Astrocyte of the cerebellum (primary cell): ENCODE data around the gene ROBO3.

Source experiments
- DNase-seq: peaks from one replicate; pipeline ENCODE4 v3.0.0-alpha.2; 2011; ENCODE audit warnings: low read depth
- H3K4me3 ChIP-seq: 2 replicates; pipeline ENCODE4 v1.5.1; 2011; ENCODE audit warnings: mild to moderate bottlenecking, low read depth, low read length, moderate library complexity
- in situ Hi-C: cut with HindIII; loops from 2 replicates; pipeline ENCODE4 v1.10.0; 2017; ENCODE audit warnings: low sequenced_read_pairs
- TF ChIP-seq, protein P1 (sequence below): IDR thresholded peaks from 2 replicates; pipeline ENCODE4 v1.5.1; 2012; ENCODE audit warnings: low read length, low read depth, moderate library complexity, mild to moderate bottlenecking; ENCODE audit errors: missing control alignments

The ROBO3 gene, protein sequence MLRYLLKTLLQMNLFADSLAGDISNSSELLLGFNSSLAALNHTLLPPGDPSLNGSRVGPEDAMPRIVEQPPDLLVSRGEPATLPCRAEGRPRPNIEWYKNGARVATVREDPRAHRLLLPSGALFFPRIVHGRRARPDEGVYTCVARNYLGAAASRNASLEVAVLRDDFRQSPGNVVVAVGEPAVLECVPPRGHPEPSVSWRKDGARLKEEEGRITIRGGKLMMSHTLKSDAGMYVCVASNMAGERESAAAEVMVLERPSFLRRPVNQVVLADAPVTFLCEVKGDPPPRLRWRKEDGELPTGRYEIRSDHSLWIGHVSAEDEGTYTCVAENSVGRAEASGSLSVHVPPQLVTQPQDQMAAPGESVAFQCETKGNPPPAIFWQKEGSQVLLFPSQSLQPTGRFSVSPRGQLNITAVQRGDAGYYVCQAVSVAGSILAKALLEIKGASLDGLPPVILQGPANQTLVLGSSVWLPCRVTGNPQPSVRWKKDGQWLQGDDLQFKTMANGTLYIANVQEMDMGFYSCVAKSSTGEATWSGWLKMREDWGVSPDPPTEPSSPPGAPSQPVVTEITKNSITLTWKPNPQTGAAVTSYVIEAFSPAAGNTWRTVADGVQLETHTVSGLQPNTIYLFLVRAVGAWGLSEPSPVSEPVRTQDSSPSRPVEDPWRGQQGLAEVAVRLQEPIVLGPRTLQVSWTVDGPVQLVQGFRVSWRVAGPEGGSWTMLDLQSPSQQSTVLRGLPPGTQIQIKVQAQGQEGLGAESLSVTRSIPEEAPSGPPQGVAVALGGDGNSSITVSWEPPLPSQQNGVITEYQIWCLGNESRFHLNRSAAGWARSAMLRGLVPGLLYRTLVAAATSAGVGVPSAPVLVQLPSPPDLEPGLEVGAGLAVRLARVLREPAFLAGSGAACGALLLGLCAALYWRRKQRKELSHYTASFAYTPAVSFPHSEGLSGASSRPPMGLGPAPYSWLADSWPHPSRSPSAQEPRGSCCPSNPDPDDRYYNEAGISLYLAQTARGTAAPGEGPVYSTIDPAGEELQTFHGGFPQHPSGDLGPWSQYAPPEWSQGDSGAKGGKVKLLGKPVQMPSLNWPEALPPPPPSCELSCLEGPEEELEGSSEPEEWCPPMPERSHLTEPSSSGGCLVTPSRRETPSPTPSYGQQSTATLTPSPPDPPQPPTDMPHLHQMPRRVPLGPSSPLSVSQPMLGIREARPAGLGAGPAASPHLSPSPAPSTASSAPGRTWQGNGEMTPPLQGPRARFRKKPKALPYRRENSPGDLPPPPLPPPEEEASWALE (N-terminal part only)

DNA sequence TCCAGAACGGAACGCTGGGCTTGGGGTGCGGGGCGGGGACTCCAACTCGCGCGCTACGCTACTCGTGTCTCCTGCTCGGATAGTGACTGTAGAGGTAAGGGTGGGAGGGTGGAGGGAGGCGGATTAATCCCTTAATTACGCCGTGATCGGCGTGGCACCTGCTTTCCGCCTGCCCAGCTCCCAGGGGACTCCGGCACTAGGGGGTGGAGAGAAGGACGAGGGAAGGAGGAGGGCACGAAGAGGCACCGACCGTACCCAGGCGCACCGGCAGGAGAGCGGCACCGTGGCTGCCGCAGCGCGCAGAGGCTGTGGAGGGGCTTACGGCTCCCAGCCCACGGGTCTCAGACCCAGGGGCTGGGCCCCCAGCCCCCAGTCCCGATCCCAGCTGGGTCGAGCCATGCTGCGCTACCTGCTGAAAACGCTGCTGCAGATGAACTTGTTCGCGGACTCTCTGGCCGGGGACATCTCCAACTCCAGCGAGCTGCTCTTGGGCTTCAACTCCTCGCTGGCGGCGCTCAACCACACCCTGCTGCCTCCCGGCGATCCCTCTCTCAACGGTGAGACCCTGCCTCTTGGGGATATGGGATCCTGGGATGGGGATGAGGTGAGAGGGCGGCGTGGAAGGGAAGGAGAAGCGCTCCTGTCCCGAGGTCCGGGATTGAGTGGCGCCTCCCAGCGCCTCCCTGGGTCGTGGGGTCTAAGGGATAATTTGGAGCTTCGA, at the start of gene ROBO3:
Gene ROBO3, plus strand, starts transcription at position 252 of the 721 bp plus-strand sequence. Its CDS starts 146 bp downstream, at position 398.
- peak within 1 kb of the TSS; percentile 32 for H3K4me3 ChIP-seq

DNA sequence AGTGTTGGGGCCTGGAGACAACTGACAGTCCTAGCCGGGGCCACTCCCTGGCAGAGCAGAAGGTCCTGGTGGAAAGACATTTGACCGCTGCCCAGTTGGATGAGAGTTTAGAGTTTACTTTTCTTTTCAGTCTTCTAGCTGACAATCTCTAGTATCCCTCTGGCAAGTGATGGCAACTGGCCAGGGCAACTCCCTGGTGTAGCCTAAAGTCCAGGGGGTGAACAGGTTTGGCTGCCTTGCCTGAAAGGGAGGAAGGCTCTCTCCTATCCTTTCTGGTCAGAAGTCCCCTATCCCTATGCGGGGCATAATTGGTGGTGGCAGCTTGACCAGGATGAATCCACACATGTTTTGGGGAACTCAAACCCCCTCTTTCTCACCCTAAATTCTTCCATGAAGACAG, 48.2 kb upstream of the ROBO3 start:
- TF ChIP-seq, protein P1, sequence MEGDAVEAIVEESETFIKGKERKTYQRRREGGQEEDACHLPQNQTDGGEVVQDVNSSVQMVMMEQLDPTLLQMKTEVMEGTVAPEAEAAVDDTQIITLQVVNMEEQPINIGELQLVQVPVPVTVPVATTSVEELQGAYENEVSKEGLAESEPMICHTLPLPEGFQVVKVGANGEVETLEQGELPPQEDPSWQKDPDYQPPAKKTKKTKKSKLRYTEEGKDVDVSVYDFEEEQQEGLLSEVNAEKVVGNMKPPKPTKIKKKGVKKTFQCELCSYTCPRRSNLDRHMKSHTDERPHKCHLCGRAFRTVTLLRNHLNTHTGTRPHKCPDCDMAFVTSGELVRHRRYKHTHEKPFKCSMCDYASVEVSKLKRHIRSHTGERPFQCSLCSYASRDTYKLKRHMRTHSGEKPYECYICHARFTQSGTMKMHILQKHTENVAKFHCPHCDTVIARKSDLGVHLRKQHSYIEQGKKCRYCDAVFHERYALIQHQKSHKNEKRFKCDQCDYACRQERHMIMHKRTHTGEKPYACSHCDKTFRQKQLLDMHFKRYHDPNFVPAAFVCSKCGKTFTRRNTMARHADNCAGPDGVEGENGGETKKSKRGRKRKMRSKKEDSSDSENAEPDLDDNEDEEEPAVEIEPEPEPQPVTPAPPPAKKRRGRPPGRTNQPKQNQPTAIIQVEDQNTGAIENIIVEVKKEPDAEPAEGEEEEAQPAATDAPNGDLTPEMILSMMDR, result no peak
- in situ Hi-C loops, result no loop called here
- no peak for DNase-seq
- no peak overlapping the region for H3K4me3 ChIP-seq

More for the DNA sequence above, at the start of gene ROBO3:
- in situ Hi-C loops, result no loop called here
- TF ChIP-seq, protein P1, result no peak
- DNase-seq, result no peak

DNA sequence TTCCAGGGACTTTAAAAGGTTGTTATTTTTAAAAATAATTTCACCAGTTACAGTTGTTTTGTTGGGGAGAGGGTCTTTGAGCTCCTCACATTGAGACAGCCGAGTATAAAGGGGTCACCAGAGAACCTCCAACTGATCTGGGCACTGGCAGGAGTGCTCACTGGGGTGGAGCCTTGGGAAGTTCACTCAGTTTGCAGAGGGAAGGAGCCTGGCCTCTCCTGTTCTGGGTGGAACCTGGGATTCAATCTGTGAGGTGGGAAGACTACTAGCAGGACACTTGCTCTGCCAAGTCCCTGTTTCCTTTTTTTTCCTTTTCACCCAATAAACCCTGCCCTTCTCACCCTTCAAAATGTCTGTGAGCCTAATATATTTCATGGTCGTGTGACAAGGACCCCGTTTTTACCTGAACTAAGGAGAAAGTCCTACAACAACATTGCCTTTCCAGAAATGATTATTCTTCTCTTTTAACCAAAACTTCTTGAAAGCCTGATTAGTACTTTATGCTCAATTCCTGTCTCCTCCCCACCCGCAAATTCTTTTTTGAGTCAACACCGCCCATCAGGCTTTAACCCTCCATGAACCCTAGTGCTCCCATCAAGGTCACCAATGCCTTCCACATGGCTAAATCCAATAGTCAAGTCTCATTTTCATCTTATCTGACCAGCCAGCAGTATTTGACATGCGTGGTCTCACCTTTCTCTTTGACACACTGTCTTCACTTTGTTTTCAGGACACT, 43.1 kb upstream of the ROBO3 start:
- TF ChIP-seq, protein P1, result no peak
- H3K4me3 ChIP-seq, result no peak overlapping the region
- in situ Hi-C loops, result no loop called here
- DNase-seq, result no peak

DNA sequence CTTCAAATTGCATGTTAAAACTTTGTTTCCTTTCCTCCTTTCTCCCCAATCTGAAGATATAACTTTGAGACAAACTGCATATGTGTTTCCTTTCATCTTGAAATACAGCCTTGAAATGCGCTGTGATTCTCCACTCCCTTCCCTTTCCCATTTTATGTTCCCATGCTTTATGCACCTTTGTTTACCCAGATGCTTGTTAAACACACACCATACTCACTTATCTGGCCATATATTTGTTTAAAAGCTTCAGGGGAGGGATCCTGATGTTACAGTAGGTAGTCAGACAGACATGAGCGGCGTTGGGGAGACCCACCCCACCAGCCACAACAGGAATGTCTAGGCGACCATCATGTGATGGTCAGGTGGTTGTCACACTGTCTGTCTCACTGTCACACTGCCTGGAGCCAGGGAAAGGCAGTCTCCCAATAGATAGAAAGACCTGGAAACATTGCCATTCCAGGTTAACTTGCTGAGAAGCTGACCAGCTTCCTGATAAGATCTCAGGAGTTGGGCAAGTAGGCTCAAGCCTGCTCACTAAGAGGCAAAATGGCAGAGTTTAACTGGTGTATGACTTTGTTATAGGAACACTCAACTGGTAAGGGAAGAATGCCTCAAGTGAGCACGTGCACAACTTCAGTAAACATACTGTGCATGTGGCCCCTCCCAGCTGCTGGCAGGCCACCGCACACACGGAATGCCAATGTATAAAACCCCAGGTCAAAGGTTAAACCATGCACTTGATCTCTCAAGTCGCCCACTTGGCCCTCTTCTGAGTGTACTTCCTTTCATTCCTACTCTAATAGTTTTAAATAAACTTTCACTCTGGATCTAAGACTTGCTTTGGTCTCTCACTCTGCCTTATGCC, 41.5 kb upstream of the ROBO3 start:
- H3K4me3 ChIP-seq, result no peak overlapping the region

DNA sequence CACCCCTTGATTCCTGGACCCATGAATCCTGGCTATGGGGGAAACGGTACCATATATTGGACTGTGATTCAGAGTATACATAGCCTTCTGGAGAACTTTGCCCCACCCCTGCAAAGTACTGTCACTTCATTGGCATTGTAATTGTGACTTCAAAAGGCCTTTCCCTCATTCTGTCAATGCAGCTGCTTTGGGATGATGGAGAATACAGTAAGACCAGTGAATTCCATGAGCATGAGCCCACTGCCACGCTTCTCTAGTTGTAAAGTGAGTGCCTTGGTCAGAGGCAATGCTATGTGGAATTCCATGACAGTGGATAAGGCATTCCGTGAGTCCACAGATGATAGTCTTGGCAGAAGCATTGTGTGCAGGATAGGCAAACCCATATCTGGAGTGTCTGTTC, 39.4 kb upstream of the ROBO3 start:
- in situ Hi-C loops, result no loop called here
- TF ChIP-seq, protein P1, result no peak
- no peak overlapping the region for H3K4me3 ChIP-seq
- no peak for DNase-seq

More for the DNA sequence above, 41.5 kb upstream of the ROBO3 start:
- in situ Hi-C loops, result no loop called here
- no peak for DNase-seq
- TF ChIP-seq, protein P1, result no peak
